Pons (tissue), 1 donor: ENCODE data around the gene LY86.
"Not testable (repeated sequence)": the region's sequence is repeated elsewhere in the genome, so short reads cannot be mapped to it uniquely, and the experiment has no call there.

ENCODE experiments used
- DNase-seq: peaks from one replicate; pipeline ENCODE4 v3.0.0-alpha.2; 2016; ENCODE audit warnings: low spot score

Gene LY86

DNA sequence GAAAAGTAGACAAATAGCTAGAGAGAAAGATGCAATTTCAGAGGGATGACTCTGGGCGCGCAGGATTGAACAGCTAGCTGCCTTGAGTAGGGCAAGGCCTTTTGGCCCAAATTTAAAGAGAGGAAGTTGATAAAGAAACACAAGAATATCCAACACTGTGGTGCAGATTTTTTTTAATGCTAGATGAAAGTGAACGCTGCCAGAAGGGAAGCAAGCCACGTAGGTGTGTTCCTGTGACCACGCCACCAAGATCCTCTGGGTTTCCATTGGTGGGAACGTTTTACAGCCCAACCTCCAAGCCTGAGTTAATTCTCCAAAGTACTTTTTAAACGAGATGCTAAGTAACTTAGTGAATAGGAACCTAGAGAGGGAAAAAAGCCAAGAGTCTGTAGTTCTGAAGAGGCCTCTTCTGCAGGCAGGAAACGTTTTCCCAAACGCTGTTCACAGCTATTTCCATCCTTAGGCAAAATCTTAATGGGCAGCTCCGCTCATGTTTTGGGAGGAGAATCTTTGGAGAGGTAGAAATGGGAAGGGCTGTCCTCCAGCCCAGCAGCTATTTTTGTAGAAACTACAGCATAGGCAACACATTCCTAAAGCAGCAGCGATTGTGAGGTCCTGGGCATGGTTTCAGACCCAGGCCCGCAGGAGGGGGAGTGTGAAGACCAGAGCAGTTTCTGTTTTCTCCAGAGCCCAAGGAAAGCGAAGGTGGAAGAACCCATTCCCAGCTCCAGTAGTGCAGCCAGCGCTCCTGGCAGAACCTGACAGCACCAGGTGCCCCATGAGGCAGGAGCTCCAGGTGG lies 8.2 kb downstream of the LY86 start:
- DNase-seq = no peak

GRCh38 chr6:6597682-6598081 lies 9.2 kb downstream of the LY86 start:
- DNase-seq = no peak

GRCh38 chr6:6599468-6599873 lies 11.0 kb downstream of the LY86 start:
- DNase-seq = peak; percentile 83

GRCh38 chr6:6600875-6601274 lies 12.4 kb downstream of the LY86 start:
- DNase-seq = no peak

GRCh38 chr6:6602262-6602661 lies 13.7 kb downstream of the LY86 start:
- no peak for DNase-seq

DNA sequence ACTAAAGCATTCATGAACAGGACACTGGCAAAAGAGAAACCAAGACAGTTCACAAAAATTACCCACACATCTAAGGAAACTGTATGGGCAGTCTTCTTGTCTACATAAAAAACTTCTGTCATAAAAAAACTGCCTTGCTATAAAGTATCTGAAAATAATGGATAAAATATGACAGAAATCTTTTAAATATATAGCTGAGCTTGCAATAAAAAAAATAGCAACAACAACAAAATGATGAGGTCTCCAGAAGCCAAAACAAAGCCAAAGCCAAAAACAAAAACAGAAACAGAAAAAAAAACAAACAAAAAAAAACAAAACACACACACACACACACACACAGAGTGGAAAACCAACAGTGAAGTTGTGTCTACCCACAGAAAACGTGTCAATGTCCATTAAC lies 14.8 kb downstream of the LY86 start:
- DNase-seq = no peak

- DNase-seq = no peak
Observed at GRCh38 chr6:6604015-6604414, 15.5 kb downstream of the LY86 start.

DNA sequence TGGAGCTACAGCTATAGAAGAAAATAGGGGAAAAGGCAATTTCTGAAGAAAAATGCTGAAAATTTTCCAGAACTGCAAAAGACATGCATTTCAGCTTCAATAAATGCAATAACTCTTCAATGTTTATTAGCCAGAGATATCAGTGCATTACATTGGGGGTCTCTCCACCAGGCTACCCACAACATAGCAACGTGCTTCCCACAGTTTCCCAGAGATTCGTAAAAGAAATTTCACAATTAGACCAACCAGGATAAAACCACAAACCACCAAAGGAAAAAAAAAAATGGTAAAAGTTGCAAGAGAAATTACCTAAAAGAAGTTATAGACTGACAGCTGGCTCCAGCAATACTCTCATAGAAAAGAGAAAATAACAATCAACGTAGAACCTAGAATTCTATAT lies 16.0 kb downstream of the LY86 start:
- DNase-seq = no peak

GRCh38 chr6:6605873-6606272 lies 17.4 kb downstream of the LY86 start:
- no peak for DNase-seq

DNA sequence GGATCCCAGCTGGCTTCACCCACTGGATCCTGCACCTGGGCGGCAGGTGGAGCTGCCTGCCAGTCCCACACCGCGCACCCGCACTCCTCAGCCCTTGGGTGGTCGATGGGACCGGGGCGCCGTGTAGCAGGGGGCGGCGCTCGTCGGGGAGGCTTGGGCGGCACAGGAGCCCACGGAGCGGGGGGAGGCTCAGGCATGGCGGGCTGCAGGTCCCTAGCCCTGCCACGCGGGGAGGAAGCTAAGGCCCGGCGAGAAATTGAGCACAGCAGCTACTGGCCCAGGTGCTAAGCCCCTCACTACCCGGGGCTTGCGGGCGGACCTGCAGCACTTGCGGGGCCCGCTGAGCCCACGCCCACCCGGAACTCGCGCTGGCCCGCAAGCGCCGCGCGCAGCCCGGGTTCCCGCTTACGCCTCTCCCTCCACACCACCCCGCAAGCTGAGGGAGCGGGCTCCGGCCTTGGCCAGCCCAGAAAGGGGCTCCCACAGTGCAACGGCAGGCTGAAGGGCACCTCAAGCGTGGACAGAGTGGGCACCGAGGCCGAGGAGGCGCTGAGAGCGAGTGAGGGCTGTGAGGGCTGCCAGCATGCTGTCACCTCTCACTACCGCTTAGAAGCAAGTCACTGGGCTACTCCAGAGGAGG lies 18.0 kb downstream of the LY86 start:
- DNase-seq = not testable (repeated sequence)

DNA sequence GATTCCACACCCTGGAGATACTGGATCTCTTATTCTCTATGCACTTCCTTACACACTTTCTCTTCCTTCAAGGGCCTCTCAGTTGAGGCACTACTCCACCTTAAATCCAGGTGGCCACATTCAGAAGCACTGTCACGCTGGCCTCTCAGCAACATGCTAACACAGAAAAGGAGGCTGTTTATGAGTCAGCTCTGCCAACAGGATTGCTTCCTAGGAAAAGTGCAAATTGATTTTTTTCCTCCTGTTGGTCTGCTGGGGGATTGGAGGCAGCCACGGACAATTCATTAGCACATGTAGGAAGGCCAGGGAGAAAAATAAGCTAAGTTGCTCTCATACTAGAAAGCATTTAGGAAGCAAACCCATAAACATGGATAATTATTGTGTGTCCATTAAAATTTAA lies 20.9 kb downstream of the LY86 start:
- DNase-seq = no peak

DNA sequence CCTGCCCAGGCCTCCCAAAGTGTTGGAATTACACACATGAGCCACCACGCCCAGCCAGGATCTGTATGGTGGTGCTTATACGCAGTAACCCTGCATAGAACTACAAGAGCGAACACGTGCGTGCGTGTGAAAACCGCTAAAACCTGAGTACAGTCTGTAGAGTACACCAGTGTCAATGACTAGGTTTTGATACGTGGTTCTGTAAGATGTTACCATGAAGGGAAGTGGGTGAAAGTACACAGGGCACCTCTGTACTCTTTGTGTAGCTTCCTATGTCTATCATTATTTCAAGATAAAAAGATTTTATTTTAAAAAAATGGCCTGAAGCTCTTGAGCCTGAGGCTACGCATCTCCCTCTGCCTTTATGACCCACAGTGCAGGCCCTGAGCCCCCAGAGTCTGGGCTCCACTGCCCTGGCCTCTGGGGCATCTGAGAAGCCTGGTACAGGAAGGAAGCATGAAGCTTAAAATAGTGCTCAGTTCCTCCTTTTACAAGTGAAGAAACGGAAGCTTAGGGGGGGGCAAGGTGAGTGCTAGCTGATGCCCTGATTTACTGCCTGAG lies 21.6 kb downstream of the LY86 start:
- peak; percentile 42 for DNase-seq

DNA sequence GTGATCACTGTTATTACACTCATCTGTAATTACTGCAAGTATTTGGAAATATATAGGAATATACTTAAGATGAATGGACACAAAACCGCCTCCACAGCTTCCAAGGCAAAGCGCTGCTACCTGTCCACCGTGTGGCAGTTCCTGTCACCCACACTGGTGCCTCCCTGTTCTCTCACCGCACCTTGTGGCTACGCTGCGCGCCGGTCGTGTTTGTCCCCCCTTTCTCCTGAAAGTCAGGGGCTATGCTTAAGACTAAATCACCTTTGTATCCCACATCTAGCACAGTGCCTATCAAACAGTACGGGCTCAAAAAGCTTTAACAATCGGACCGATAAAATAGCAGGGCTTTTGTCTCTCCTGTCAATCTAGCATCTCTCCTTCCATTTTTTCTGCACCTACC lies 23.0 kb downstream of the LY86 start:
- DNase-seq = no peak

DNA sequence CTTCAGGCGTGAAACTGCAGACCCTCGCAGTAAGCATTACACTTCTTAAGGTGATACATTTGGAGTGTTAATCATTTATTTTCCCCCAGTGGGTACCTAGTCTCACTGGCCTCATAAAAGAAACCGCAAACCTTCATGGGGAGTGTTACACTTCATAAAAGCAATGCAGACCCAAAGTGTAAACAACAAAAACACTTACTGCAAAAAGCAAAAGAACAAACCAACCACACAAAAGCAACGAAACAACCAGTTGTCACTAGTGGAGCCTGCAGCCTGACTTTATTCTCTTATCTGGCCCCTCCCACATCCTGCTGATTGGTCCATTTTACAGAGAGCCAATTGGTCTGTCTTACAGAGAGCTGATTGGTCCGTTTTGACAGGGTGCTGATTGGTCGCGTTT lies 23.8 kb downstream of the LY86 start:
- no peak for DNase-seq

GRCh38 chr6:6613103-6613718 lies 24.7 kb downstream of the LY86 start:
- not testable (repeated sequence) for DNase-seq

DNA sequence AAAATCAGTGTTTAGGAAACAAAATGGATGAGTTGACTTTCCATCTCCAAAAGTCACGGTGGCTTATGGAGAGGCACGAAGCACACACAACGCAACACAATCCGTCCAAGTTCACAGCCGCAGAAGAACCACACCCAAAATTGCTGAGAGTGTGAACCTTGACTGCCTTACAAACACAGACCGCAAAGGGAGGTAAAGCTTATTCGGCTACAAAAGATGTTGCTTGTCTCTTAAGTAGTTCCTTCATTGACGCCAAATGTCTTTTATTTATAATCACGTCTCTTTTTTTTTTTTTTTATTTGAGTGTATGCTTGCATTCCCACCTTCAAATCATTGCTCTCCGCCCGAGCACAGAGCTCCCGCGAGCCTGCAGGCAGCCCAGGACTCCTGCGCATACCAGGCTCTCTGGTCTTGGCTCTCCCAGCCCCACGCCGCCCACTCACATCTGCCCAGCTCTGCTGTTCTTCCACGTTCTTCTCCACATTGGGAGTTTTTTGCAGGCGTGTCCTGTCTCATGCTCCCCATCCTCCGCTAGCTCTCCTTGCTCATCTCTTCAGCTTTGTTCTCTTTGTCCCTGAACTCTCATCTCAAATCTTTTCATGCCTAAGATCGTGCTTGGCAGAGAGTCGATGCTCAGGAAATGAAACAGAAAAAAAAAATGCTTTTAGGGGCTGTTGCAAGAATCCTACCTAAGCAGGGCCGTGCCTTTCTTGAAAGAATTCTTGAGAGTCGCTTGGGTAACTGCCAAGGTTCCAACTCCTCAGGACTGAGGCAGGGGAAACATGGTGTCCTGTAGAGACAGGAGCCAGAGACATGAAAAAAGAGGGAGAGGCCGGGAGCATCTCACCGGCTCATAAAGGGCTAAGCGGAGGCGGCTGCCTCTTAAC lies 25.8 kb downstream of the LY86 start:
- no peak for DNase-seq

- DNase-seq = no peak
Observed at GRCh38 chr6:6614983-6615349, 26.4 kb downstream of the LY86 start.

DNA sequence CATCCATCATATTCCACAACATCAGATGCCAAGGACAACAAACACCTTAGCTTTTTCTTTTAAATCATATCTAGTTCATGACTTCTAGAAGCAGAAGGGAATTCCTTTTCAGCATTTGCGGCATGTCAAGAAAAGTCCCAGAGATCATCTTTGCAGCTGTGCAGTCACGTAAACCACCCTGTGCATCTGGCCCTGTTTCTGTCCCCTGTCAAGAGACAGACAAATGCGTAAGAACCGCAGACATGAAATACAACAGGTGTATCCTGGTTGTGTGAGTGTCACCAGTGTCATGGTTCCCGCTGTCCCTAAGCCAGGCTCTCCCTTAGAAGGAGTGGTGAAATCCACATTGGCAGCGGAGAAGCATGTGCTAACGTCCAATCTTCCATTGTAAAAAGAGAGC lies 28.1 kb downstream of the LY86 start:
- DNase-seq = no peak

GRCh38 chr6:6619021-6619794 lies 30.7 kb downstream of the LY86 start:
- no peak for DNase-seq

DNA sequence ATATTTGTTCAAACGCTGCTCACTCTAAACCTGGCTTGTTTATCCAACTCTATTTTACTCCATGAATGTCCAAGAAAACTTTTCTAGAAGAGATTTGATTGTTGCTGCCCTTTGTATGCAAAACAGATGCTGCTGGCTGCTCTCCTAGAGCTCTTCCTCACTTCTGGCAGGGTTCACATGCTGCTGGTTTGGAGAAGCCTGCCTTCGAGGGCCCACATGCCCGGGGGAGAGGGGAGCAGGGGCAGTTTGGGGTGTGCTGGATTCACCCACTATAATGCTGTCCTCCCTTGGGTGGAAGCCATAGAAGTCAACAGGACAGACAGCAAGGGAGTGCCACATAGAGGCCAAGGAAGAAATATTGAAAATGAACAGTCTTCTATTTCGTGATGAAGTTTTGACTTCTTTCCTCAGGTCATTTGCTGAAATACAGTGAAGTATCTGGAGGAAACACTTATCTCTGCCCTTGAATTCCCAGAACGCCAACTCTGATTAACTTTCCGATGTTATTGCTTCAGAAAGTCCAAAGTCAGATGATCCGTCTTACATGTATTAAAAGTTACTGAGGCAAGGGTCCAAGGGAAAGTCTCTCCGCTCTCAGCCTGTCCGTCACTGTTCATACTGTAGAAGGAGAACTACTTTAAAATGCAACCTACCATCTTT lies 32.4 kb downstream of the LY86 start:
- DNase-seq = no peak

GRCh38 chr6:6622501-6622900 lies 34.0 kb downstream of the LY86 start:
- DNase-seq = no peak
